ENCODE results near the gene PSMF1.

PSMF1 gene

GRCh38 chr20:1188347-1188746, 69.9 kb downstream of the PSMF1 start:
- no peak for DNase-seq

- DNase-seq, result no peak
These were observed 71.4 kb downstream of the PSMF1 start for GRCh38 chr20:1189827-1190226.

- no peak for DNase-seq
These were observed 72.4 kb downstream of the PSMF1 start for GRCh38 chr20:1190847-1191246.

- no peak for DNase-seq
These were observed 72.9 kb downstream of the PSMF1 start for GRCh38 chr20:1191299-1191698.

DNA sequence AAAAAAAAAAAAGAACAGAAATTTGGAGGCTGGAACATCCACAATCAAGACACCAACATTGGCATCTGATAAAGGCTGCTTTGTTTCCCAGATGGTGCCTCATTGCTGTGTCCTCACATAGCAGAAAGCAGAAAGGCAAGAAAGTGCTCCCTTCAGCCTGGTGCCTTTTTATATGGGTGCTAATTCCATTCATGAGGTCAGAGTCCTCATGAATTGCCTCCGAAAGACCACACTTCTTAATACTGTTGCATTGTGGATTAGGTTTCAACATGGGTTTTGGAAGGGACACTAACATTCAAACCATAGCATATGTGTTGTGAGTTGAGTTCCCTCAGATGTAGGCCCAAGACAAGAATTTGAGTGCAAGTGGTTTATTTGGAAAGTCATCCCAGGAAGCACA, 76.8 kb downstream of the PSMF1 start:
- DNase-seq, result no peak

DNA sequence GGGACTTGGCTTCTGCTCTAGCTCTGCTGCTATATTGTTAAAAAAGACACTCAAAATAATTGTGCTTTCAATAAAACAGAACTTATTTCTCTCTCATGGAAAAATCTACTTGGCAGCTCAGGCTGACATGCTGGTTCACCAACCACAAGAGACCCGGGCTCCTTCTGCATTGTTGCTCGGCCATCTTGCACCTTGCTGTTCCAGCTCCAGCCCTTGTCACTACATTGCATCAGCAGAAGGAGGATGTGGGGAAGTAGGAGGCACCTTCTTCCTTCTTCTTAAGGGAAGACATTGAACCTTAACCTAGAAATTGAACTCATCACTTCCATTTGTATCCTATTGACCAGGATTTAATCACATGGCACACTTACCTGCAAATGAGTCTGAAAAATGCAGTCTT, 78.2 kb downstream of the PSMF1 start:
- DNase-seq, result no peak

- no peak for DNase-seq
These were observed 79.4 kb downstream of the PSMF1 start for GRCh38 chr20:1197801-1198200.

DNA sequence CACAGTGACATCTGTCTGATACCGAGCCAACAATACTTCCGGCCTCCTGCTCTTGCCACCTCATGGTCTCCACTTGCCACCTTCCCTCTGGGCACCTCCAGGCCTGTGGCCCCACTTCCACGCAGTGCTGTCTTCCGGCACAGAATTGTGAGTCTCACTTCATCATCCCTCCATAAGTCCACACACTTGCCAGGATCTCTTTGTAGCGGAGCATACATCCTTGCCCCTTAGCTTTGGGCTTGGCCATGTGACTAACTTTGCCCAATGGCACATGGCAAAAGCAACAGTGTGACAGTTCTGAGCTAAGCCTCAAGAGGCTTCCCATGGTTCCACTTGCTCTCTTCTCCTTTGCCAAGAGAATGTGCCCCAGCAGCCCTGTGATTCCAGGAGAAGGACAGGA, 80.3 kb downstream of the PSMF1 start:
- no peak for DNase-seq

GRCh38 chr20:1199212-1199873, 80.9 kb downstream of the PSMF1 start:
- DNase-seq, result no peak

- DNase-seq, result no peak
These were observed 81.6 kb downstream of the PSMF1 start for GRCh38 chr20:1199964-1200363.

GRCh38 chr20:1202762-1203504, 84.5 kb downstream of the PSMF1 start, which contains the start of gene C20orf202:
C20orf202 (plus strand) TSS chr20:1203454; CDS start chr20:1203586, 132 bp downstream.
- no peak for DNase-seq

- no peak for DNase-seq
These were observed 85.2 kb downstream of the PSMF1 start for GRCh38 chr20:1203630-1204029.

- DNase-seq, result no peak
These were observed 85.7 kb downstream of the PSMF1 start for GRCh38 chr20:1204113-1204512.

- no peak for DNase-seq
These were observed 86.2 kb downstream of the PSMF1 start for GRCh38 chr20:1204576-1204975.

DNA sequence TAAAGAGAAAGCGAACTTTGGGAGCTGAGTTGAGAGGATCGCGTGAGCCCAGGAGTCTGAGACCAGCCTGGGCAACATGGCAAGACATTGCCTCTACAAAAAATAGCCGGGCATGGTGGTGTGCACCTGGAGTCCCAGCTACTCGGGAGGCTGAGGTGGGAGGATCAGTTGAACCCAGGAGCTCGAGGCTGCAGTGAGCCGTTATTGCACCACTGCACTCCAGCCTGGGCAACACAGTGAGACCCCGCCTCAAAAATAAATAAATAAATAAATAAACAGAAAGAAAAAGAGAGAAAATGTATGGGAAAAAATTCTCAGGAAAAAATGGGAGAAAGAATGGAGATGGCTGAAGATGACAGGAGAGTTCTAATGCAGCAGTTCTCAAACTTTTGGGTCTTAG, 87.4 kb downstream of the PSMF1 start:
- DNase-seq, result no peak

DNA sequence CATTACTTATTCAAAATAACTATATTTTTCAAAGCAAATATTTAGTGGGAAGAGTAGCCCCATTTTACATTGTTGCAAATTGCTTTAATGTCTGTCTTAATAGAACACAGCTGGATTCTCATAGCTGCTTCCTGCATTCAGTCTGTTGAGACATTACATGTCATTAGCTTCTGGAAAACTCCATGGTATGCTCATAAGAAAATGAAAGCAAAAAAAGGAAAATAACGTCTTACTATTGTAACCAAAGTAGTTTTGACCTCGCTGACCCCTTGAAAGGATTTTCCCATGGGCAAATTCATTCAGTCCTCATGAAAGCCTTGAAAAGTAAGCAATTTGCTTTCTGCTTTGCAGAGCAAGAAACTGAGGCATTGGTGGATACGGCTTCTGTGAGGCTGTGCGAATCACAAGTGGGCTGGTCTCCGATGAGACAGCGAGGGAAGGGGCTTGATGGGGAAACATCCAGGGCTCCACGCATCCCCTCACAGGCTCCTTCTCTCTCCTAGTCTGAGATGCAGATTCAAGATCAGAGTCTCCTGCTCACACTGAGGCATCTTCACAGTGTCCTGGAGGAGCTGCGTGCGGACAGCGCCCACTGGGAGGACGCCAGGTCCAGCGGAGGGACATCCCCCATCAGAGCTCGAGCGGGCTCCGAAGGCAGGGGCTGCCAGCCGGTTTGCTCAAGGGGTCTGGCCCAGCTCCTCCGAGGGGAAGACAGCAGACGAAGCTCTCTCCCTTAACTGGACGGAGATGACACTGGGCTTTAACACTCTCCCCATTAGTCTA, 88.2 kb downstream of the PSMF1 start:
- no peak for DNase-seq

- DNase-seq, result no peak
These were observed 89.0 kb downstream of the PSMF1 start for GRCh38 chr20:1207293-1207878.

DNA sequence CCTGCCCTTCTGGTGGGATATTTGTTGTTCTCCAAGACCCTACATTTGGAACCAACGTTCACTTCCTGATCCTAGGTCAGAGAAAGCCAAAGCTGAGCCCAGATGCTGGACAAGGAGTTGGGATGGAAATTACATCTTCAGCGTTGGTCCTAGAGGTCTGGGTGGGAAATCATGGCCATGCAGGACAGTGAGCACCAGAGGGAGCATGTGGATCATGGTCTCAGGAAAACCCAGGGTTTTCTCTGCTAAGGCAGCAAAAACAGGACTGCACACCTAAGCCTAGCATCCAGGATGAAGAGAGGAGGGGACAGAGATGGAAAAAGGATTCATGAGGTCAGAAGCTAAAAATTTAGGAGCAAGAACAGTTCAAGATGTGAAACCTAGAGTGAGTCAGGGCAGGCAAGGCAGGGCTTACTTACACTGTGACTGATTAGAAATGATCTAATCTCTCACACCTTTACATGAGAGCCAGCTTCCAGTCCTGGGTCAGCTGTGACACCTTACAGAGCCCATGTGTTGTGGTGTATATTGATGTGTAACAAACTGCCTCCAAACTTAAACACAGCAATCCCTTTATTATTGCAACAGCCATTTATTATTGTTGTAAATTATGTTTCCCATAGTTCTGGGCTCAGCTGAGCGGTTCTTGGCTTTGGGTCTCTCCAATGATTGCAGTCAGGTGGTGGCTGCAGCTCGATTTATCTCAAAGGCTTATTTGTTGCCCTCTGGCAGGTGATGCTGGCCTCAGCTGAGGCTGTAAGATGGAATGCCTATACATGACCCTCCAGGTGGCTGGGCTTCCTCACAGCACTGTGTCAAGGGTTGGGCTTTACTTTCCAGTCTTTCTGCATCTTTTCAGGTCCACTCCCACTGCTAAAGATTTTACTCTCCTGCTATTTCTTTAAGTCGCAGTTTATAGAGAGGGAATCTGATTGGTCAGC, 91.3 kb downstream of the PSMF1 start:
- DNase-seq, result no peak

DNA sequence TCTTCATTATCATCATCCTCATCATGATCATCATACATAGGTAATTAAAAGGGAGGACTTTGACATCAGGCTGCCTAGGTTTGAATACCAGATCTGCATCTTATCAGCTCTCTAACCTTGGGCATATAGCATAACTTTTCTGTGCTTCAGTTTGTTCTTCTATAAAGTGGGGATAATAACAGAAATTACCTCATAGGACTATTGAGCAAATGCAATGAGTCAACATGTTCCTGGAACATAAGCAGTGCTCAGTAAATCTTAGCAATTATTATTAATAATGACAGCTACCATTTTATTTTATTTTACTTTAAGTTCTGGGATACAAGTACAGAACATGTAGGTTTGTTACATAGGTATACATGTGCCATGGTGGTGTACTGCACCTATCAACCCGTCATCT, 92.1 kb downstream of the PSMF1 start:
- no peak for DNase-seq

DNA sequence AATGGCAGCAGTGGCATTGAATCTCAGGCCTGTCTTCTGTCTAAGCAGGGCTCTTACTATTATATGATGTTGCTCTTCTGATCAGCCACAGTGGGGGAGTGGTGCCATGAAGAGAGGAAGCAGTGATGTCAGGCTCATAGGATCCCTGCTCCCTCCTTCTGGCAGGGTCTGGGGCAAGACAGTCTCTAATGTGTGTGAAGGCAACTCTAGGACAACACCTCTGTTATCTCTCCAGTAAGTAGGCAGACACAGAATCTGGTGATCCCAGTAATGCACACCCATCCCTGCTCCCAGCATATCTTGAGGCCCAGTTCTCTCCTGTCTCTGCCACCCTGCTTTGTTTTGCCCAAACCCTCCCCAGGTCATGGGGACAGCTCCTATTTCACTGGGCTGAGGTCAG, 93.6 kb downstream of the PSMF1 start:
- no peak for DNase-seq

- DNase-seq, result peak; percentile 26
These were observed 94.4 kb downstream of the PSMF1 start for GRCh38 chr20:1212607-1213396.
